ENCODE measurements around the gene GCC2. TPM values are rescaled to one million over a fixed set of nuclear protein-coding genes. Genes with fewer than 3 reads are reported as not detected.
"Not testable (repeated sequence)": the region's sequence is repeated elsewhere in the genome, so short reads cannot be mapped to it uniquely, and the experiment has no call there.

The GCC2 gene
- total RNA-seq, 2 donors from 2014 or later, result 40.4 to 46.0 TPM

- H3K4me3 ChIP-seq; H3K27ac ChIP-seq; H3K27me3 ChIP-seq (replicated peaks; ENCODE audit: insufficient read depth); ATAC-seq (ENCODE audit: insufficient number of reproducible peaks, low FRiP score, low read depth); H3K36me3 ChIP-seq; H3K9me3 ChIP-seq; H3K4me1 ChIP-seq (ENCODE audit: control insufficient read depth in 1 of 2, low read depth in 2 of 2); DNase-seq (ENCODE audit: low spot score): not testable (repeated sequence)
Measured at GRCh38 chr2:108514478-108514877, 65.5 kb downstream of the GCC2 start.

- ATAC-seq (ENCODE audit: insufficient number of reproducible peaks, low FRiP score, low read depth); H3K27ac ChIP-seq; H3K4me3 ChIP-seq; H3K9me3 ChIP-seq; DNase-seq (ENCODE audit: low spot score); H3K36me3 ChIP-seq; H3K27me3 ChIP-seq (replicated peaks; ENCODE audit: insufficient read depth); H3K4me1 ChIP-seq (ENCODE audit: control insufficient read depth in 1 of 2, low read depth in 2 of 2): not testable (repeated sequence)
Measured at GRCh38 chr2:108524688-108525087, 75.7 kb downstream of the GCC2 start.

GRCh38 chr2:108525258-108525657 lies 76.3 kb downstream of the GCC2 start:
- not testable (repeated sequence) for H3K4me3 ChIP-seq; DNase-seq (ENCODE audit: low spot score); ATAC-seq (ENCODE audit: insufficient number of reproducible peaks, low FRiP score, low read depth); H3K9me3 ChIP-seq; H3K27ac ChIP-seq; H3K36me3 ChIP-seq; H3K27me3 ChIP-seq (replicated peaks; ENCODE audit: insufficient read depth); H3K4me1 ChIP-seq (ENCODE audit: control insufficient read depth in 1 of 2, low read depth in 2 of 2)

GRCh38 chr2:108531674-108532055 lies 82.7 kb downstream of the GCC2 start:
- Histone ChIP-seq H3K4me3 (no peak overlapping the region), H3K9me3 (no peaks in the 10 kb centered on the region), H3K27ac (no peak overlapping the region), H3K4me1 (ENCODE audit: control insufficient read depth in 1 of 2, low read depth in 2 of 2) (peaks cover 0 to 16% of the 10 kb centered on the region in 2 donors), H3K36me3 (no peaks in the 10 kb centered on the region), H3K27me3 (replicated peaks; ENCODE audit: insufficient read depth) (no peaks in the 10 kb centered on the region)
- no peak for TF ChIP-seq CTCF (IDR thresholded peaks at IDR 0.05)
- ATAC-seq (ENCODE audit: insufficient number of reproducible peaks, low FRiP score, low read depth) (no peak), DNase-seq (ENCODE audit: low spot score) (no peak)

- no peak for TF ChIP-seq CTCF (IDR thresholded peaks at IDR 0.05)
- Histone ChIP-seq H3K27ac (peak within 1 kb of the TSS; percentile 76 to 91), H3K27me3 (replicated peaks; ENCODE audit: insufficient read depth) (no peaks in the 10 kb centered on the region), H3K36me3 (no peaks in the 10 kb centered on the region), H3K4me1 (ENCODE audit: control insufficient read depth in 1 of 2, low read depth in 2 of 2) (peaks cover 6 to 26% of the 10 kb centered on the region in 2 donors), H3K4me3 (peak within 1 kb of the TSS; percentile 70), H3K9me3 (no peaks in the 10 kb centered on the region)
- peak; percentile 93 for ATAC-seq (ENCODE audit: insufficient number of reproducible peaks, low FRiP score, low read depth)
- peak; percentile 79 for DNase-seq (ENCODE audit: low spot score)
Measured at GRCh38 chr2:108533832-108534583, 85.0 kb downstream of the GCC2 start, which contains the start of gene LIMS1. Gene LIMS1 (plus strand): TSS chr2:108534470. CDS start chr2:108534563, 93 bp downstream.

GRCh38 chr2:108534584-108535356 lies 85.8 kb downstream of the GCC2 start:
- ATAC-seq (ENCODE audit: insufficient number of reproducible peaks, low FRiP score, low read depth), result peak; percentile 24
- H3K27me3 ChIP-seq (replicated peaks; ENCODE audit: insufficient read depth), result no peaks in the 10 kb centered on the region
- peak overlapping the region; percentile 8 to 37 for H3K27ac ChIP-seq
- no peak for DNase-seq (ENCODE audit: low spot score)
- H3K4me1 ChIP-seq (ENCODE audit: control insufficient read depth in 1 of 2, low read depth in 2 of 2), result peaks cover 6 to 26% of the 10 kb centered on the region in 2 donors
- no peaks in the 10 kb centered on the region for H3K9me3 ChIP-seq
- TF ChIP-seq CTCF (IDR thresholded peaks at IDR 0.05), result no peak
- no peaks in the 10 kb centered on the region for H3K36me3 ChIP-seq
- peak overlapping the region; percentile 70 for H3K4me3 ChIP-seq
